Nephron (organoid): ENCODE measurements around the gene TTLL13.

Source experiments
- H3K27ac Mint-ChIP-seq, 3 experiments: 2 replicates each; pipeline ENCODE4 v1.8.0; 2020; ENCODE audit warnings: mixed read lengths in 3 of 3, mild to moderate bottlenecking in 2 of 3, moderate library complexity in 1 of 3
- H3K27me3 Mint-ChIP-seq: 2 replicates; pipeline ENCODE4 v1.8.0; 2021; ENCODE audit warnings: low read depth, mild to moderate bottlenecking, moderate library complexity, mixed read lengths
- H3K36me3 Mint-ChIP-seq: 2 replicates; pipeline ENCODE4 v1.8.0; 2020; ENCODE audit warnings: low read depth, mixed read lengths
- H3K4me1 Mint-ChIP-seq: 2 replicates; pipeline ENCODE4 v1.8.0; 2020; ENCODE audit warnings: mixed read lengths
- H3K4me3 Mint-ChIP-seq, 3 experiments: 2 replicates each; pipeline ENCODE4 v1.8.0; 2020; ENCODE audit warnings: mild to moderate bottlenecking in 3 of 3, mixed read lengths in 3 of 3, moderate library complexity in 2 of 3
- H3K9me3 Mint-ChIP-seq: 2 replicates; pipeline ENCODE4 v1.8.0; 2020; ENCODE audit warnings: mixed read lengths
- TF ChIP-seq, protein P1 (sequence below), 3 experiments: fragments of 200-600 bp; sonication (generic); IDR thresholded peaks; one replicate each; pipeline ENCODE4 v1.5.0; 2021; ENCODE audit warnings: antibody characterized with exemption in 3 of 3; ENCODE audit not compliant: unreplicated experiment in 3 of 3

TTLL13 gene

DNA sequence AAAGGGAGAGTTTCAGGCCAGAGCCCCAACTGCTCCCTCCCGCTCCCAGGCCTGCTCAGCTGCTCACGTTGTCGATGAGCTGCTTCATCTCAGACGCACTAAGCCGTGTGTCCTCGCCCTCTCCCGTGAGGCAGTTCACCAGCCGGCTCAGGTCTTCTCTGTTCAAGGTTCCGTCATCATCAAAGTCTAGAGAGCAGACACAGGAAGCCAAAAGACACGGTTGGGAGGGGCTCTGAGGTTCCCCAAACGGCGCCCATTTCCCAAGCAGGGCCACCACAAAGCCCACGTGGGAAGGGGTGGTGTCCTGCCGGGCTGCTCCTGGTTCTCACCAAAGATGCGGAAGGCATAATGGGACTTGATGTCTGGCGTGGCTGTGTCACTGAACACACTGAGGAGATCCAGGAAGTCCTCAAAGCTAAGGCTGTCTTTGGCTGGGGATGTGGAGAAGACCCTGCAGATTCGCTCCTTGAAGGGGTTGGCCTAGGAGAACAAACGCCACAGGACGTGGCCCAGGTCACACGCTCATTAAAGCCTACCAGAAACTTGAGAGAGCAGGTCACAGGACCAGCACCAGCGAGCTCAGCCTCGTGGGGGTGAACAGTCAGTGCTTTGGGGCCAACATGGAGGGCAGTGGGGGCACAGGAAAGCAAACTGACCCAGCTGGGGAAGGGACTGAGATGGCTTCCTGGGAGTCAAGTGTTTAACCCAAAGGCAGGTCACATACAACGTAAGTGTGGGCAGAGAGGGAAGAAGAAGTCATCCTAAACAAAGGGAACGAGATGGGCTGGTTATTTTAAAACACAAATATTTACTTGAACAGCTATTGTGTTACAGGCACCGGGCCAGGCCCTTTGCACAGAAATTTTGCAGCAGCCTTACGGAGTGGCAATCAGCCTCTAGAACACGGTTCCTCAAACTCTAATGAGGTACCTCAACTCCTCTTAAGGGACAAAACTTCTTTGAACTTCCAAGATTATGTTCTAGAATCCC is 18.0 kb upstream of the TTLL13 start:
- no peaks in the 10 kb centered on the region for H3K9me3 Mint-ChIP-seq
- H3K4me3 Mint-ChIP-seq: peak overlapping the region; percentile 83 to 86 (median 85)
- no peaks in the 10 kb centered on the region for H3K27me3 Mint-ChIP-seq
- H3K27ac Mint-ChIP-seq: peak overlapping the region in 1 of 3 experiments; percentile 30
- H3K4me1 Mint-ChIP-seq: peaks cover 13% of the 10 kb centered on the region
- TF ChIP-seq, protein P1, sequence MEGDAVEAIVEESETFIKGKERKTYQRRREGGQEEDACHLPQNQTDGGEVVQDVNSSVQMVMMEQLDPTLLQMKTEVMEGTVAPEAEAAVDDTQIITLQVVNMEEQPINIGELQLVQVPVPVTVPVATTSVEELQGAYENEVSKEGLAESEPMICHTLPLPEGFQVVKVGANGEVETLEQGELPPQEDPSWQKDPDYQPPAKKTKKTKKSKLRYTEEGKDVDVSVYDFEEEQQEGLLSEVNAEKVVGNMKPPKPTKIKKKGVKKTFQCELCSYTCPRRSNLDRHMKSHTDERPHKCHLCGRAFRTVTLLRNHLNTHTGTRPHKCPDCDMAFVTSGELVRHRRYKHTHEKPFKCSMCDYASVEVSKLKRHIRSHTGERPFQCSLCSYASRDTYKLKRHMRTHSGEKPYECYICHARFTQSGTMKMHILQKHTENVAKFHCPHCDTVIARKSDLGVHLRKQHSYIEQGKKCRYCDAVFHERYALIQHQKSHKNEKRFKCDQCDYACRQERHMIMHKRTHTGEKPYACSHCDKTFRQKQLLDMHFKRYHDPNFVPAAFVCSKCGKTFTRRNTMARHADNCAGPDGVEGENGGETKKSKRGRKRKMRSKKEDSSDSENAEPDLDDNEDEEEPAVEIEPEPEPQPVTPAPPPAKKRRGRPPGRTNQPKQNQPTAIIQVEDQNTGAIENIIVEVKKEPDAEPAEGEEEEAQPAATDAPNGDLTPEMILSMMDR (IDR thresholded peaks at IDR 0.05; ENCODE audit: unreplicated experiment in 3 of 3): no peak
- H3K36me3 Mint-ChIP-seq: peaks cover 14% of the 10 kb centered on the region

DNA sequence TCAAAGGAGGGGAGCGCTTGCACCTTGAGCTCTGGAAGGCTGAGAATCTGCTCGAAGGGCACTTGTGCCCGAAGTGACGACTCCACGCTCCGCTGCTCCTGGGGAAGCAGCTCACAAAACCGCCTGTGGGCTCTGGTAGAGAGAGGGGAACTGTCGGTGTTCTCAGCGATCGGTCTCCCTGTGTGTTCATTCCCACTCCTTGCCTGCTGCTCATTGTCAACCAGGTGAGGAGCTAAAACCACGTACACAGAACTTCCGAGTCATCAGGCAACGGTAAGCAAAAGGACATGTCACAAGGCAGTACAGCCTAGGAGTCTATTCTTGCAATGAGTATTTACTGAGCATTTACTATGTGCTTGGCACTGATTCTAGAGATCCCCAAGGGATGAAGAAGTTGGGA is 17.2 kb upstream of the TTLL13 start:
- TF ChIP-seq, protein P1 (IDR thresholded peaks at IDR 0.05; ENCODE audit: unreplicated experiment in 3 of 3): no peak
- H3K9me3 Mint-ChIP-seq: no peaks in the 10 kb centered on the region
- H3K4me1 Mint-ChIP-seq: peaks cover 13% of the 10 kb centered on the region
- H3K27ac Mint-ChIP-seq: peak overlapping the region in 1 of 3 experiments; percentile 65
- H3K4me3 Mint-ChIP-seq: peak overlapping the region; percentile 85 to 87 (median 86)
- H3K36me3 Mint-ChIP-seq: peaks cover 14% of the 10 kb centered on the region
- H3K27me3 Mint-ChIP-seq: no peaks in the 10 kb centered on the region

DNA sequence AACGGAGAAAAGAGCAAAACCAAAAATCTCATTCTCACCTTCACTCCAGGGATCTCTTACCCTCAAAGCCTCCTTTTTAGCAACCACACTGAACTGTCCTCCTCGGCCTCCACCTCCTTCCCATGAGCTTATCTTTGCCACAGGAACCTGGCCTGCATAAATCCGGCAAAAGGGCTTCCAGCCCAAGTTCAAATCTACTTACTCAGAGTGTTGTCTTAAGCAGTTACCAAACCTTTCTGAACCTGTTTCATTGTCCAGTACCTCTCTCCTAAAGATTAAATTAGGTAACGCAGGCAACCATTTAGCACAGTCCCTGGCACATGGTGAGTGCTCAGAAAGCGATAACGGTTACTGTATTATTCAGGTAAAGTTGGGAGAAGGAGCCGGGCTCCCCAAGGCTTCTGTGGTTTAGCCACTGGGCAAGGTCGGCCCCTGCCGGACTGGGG is 16.4 kb upstream of the TTLL13 start:
- Mint-ChIP-seq H3K36me3 (peaks cover 14% of the 10 kb centered on the region), H3K4me3 (peak overlapping the region; percentile 85 to 87 (median 86)), H3K4me1 (peaks cover 13% of the 10 kb centered on the region), H3K27me3 (no peaks in the 10 kb centered on the region), H3K9me3 (no peaks in the 10 kb centered on the region), H3K27ac (peak overlapping the region in 2 of 3 experiments; percentile 37 to 68)
- TF ChIP-seq, protein P1 (IDR thresholded peaks at IDR 0.05; ENCODE audit: unreplicated experiment in 3 of 3): peak in 2 of 3 experiments; percentile 42 to 50

DNA sequence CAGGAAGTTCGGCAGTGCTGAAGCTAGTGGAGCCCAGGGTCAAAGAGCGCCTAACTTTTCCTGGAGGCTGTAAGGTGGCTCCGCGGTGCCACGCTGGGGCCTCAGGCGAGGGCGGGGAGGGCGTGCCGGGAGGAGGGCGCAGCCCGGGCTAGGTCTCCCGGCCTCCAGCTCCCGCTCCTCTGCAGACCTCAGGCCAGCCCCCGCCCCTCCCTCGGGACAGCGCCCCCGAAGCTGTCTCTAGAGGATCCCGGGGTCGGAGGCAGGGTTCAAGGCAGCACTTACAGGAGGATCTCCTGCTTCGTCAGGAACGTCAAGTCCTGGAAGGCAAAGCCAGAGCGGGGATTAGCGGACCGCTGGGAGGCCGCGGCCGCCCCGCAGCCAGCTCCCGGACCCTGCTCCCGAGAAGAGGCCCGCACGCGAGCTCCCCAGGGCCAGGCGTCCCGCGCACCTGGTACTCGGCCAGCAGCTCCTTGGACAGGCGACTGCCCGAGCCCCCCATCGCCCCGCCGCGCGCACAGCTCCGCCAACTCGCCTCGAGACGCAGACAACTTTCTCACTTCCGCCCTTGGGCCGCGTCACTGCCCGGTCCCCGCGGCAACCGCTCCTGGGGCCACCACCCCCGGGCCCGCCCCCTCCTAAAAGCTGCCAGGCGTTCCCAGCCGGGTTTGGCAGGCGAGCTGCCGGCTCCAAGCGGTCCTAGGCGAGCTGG is 15.8 kb upstream of the TTLL13 start, which contains the start of gene CIB1:
Gene CIB1, minus strand, starts transcription at position 555 of the 709 bp plus-strand sequence. Its CDS starts 56 bp downstream, at position 499.
- TF ChIP-seq, protein P1 (IDR thresholded peaks at IDR 0.05; ENCODE audit: unreplicated experiment in 3 of 3): peak in 1 of 3 experiments; percentile 29
- Mint-ChIP-seq H3K27me3 (no peaks in the 10 kb centered on the region), H3K36me3 (peaks cover 18% of the 10 kb centered on the region), H3K9me3 (no peaks in the 10 kb centered on the region), H3K4me1 (peaks cover 13% of the 10 kb centered on the region), H3K4me3 (peak within 1 kb of the TSS; percentile 85 to 96 (median 86)), H3K27ac (peak within 1 kb of the TSS; percentile 37 to 68 (median 63))

DNA sequence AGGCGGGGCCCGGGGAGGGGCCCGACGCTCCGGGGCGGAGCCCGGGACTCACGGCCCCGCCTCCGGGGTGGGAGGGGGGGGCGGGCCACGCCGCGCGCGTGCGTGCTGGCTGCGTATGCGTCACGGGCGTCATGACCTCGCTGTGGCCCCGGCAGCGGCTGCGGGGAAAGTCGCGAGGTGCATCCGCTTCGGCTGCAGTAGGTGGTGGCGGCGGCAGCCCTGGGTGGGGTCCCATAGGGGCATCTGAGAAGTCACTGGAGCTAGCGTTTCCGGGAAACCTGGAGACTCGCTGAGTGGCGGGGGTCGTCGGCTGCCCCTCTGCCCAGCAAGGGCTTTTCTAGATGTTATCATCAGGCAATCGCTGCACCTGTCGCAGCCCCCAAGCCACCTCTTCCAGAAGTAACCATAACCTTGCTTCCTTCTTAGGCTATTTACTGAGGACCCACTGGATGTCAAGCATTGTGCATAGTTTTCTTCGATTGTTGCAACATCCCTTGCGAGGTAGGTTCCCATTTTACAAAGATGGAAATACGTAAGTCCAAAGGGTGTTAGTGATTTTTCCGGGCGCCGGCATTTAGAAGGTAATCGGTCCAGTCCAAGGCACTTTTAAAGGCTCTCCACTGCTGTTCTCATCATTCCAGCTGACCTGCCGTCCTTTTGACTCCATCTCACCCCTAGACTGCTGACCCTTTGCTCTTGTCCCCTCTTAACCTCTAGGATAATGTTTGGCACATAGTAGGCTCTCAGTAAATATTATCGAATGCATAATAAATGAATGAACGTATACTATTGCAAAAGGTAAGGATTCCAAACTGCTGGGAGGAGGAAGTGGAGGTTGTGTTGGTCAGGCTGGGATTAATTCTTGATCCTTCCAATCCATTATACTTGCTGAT is 15.0 kb upstream of the TTLL13 start, which contains the start of gene GDPGP1:
Gene GDPGP1, plus strand, starts transcription at position 114 of the 893 bp plus-strand sequence. CDS start 6,700 bp downstream, outside the sequence.
- TF ChIP-seq, protein P1 (IDR thresholded peaks at IDR 0.05; ENCODE audit: unreplicated experiment in 3 of 3): no peak
- Mint-ChIP-seq H3K36me3 (peaks cover 18% of the 10 kb centered on the region), H3K9me3 (no peaks in the 10 kb centered on the region), H3K4me1 (peaks cover 13% of the 10 kb centered on the region), H3K27me3 (no peaks in the 10 kb centered on the region), H3K27ac (peak within 1 kb of the TSS; percentile 37 to 68 (median 63)), H3K4me3 (peak within 1 kb of the TSS; percentile 85 to 96 (median 86))
